ENCODE data around the gene MRS2. TPM values are rescaled to one million over a fixed set of nuclear protein-coding genes. Genes with fewer than 3 reads are reported as not detected.

Gene MRS2
- total RNA-seq, 2 experiments from 2014 or later = 18.9 to 19.8 TPM

DNA sequence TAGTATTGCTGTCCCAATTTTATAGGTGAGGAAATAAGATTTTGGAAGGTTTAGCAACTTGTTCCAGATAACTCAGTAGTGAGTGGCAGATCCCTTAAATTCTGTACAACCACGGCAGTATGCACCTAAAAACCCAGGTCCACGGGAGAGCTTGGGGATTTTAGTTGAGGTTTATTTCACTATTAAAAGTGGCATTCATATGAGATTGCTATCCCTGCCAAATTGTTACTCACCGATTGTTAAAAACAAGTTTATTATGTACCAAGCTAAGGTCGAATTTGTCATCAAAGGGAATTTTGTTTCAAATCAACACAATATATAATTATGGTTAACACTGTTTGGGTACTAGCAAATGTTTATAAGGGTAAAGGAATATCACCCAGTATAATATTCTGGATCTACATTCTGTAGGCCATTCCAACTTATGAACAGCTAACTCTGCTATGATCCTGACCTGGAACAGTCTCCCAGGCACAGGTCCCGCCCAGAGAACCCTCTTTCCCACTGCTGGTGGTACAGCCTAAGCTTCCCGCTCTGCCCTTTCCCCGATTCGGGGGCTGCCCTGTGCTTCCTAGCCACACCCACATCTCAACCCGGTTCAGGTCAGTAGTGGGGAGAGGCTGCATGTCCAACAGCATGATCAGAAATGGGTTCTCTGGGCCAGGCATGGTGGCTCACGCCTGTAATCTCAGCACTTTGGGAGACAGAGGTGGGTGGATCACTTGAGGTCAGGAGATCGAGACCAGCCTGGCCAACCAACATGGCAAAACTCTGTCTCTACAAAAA lies 61.7 kb downstream of the MRS2 start:
- intact Hi-C loops (cut with micrococcal nuclease) = no loop called here
- no peak overlapping the region for H3K27ac Mint-ChIP-seq
- no peaks in the 10 kb centered on the region for H3K36me3 Mint-ChIP-seq (ENCODE audit: low read depth)
- CTCF ChIA-PET = no interaction called here
- no peak for DNase-seq
- no peaks in the 10 kb centered on the region for H3K27me3 Mint-ChIP-seq (ENCODE audit: low read depth)
- H3K4me1 Mint-ChIP-seq (ENCODE audit: low read depth) = no peaks in the 10 kb centered on the region
- H3K4me3 Mint-ChIP-seq = no peak overlapping the region
- no peaks in the 10 kb centered on the region for H3K9me3 Mint-ChIP-seq

DNA sequence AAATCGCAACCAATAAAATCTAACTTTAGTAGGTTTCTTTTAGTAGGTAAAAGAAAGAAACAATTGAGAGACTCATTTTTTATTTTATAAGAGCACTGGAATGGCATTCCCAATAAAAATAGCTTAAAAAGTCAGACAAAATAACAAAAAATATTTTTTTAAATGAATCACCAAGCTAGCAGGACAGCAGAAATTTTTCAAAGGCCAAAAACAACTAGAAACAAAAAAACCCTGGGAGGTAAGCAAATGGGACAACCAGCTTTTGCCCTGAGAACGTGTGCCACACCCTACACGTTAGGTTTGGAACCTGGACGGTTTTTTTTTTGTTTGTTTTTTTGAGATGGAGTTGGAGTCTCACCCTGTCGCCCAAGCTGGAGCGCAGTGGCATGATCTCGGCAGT lies 67.1 kb downstream of the MRS2 start:
- Mint-ChIP-seq H3K36me3 (ENCODE audit: low read depth) (no peaks in the 10 kb centered on the region), H3K27me3 (ENCODE audit: low read depth) (no peaks in the 10 kb centered on the region), H3K4me1 (ENCODE audit: low read depth) (no peaks in the 10 kb centered on the region), H3K4me3 (no peak overlapping the region), H3K27ac (no peak overlapping the region), H3K9me3 (no peaks in the 10 kb centered on the region)
- DNase-seq = no peak
- CTCF ChIA-PET = interaction anchor here (0.7 kb wide), 2 partner anchors 137 to 153 kb away, joined by 4 to 5 read pairs; no protein-coding TSS in a partner anchor
- intact Hi-C loops (cut with micrococcal nuclease) = no loop called here

DNA sequence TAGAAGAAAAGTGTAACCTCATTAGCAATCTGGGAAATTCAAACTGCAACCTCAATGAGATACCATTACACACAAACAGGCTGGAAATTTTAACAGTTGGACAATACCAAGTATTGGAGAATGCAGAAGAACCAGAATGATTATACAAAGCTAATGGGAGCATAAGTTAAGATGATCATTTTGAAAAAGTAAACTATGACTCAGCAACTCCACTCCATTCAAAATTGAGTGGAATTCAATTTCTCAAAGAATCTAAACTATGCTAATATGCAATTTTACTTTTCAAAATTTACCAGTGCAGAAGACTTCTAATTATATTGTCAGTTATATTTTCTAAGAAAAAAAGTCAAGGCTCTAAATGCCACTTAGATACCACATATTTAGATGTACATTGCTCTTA lies 69.4 kb downstream of the MRS2 start:
- no peaks in the 10 kb centered on the region for H3K36me3 Mint-ChIP-seq (ENCODE audit: low read depth)
- no peaks in the 10 kb centered on the region for H3K9me3 Mint-ChIP-seq
- no peak for DNase-seq
- intact Hi-C loops (cut with micrococcal nuclease) = no loop called here
- H3K4me3 Mint-ChIP-seq = no peak overlapping the region
- H3K27ac Mint-ChIP-seq = no peak overlapping the region
- H3K4me1 Mint-ChIP-seq (ENCODE audit: low read depth) = no peaks in the 10 kb centered on the region
- CTCF ChIA-PET = interaction anchor here (0.6 kb wide), 1 partner anchor 43 kb away, joined by 6 read pairs; no protein-coding TSS in a partner anchor
- no peaks in the 10 kb centered on the region for H3K27me3 Mint-ChIP-seq (ENCODE audit: low read depth)

Other genes starting within 250 kb of the MRS2 start
- gene DCDC2, start 44.9 kb upstream of the MRS2 start, total RNA-seq = not detected
- under 1 TPM; 0.52 to 0.74 TPM for gene GPLD1, start 86.6 kb downstream of the MRS2 start, total RNA-seq
- 10 to 100 TPM; 15.8 to 16.8 TPM for gene ALDH5A1, start 92.0 kb downstream of the MRS2 start, total RNA-seq
- under 1 TPM; 0.07 to 0.10 TPM for gene KIAA0319, start 243.3 kb downstream of the MRS2 start, total RNA-seq

Measured in activated naive CD4-positive, alpha-beta T cell treated with anti-CD3 and anti-CD28 coated beads for 36 hours (primary cell).